HEK293 (cell line): ENCODE results near the gene CCSER1.

Source experiments
- CTCF ChIP-seq: fragments of 450-650 bp; formaldehyde crosslinking; IDR thresholded peaks from 2 replicates; pipeline ENCODE4 v1.5.1; 2016; ENCODE audit warnings: missing biosample characterization, missing genetic modification characterization
- KLF16 ChIP-seq: fragments of 450-650 bp; formaldehyde crosslinking; IDR thresholded peaks from 2 replicates; pipeline ENCODE4 v1.5.1; 2017; ENCODE audit warnings: missing biosample characterization, missing genetic modification characterization
- SP7 ChIP-seq: fragments of 450-650 bp; formaldehyde crosslinking; IDR thresholded peaks from 2 replicates; pipeline ENCODE4 v1.5.1; 2016; ENCODE audit warnings: missing biosample characterization, missing genetic modification characterization
- ZNF274 ChIP-seq, 2 experiments: fragments of 200-500 bp in 1 of 2; fragments of 450-650 bp in 1 of 2; sonication (Bioruptor generic) in 1 of 2; formaldehyde crosslinking in 1 of 2; IDR thresholded peaks; 2 replicates each; pipeline versions ENCODE4 v1.5.1 to v1.6.1; 2014 to 2016; ENCODE audit warnings: borderline replicate concordance in 1 of 2, inconsistent platforms in 1 of 2, low read length in 1 of 2, missing biosample characterization in 1 of 2, missing genetic modification characterization in 1 of 2
- ZNF501 ChIP-seq: fragments of 450-650 bp; formaldehyde crosslinking; IDR thresholded peaks from 2 replicates; pipeline ENCODE4 v1.5.1; 2016; ENCODE audit warnings: missing biosample characterization, missing genetic modification characterization
- ZNF529 ChIP-seq: fragments of 450-650 bp; formaldehyde crosslinking; IDR thresholded peaks from 2 replicates; pipeline ENCODE4 v1.5.1; 2017; ENCODE audit warnings: missing genetic modification characterization, missing biosample characterization; ENCODE audit not compliant: insufficient replicate concordance
- ZNF558 ChIP-seq: fragments of 450-650 bp; formaldehyde crosslinking; IDR thresholded peaks from 2 replicates; pipeline ENCODE4 v1.5.1; 2016; ENCODE audit warnings: missing biosample characterization, missing genetic modification characterization
- ZNF785 ChIP-seq: fragments of 450-650 bp; formaldehyde crosslinking; IDR thresholded peaks from 2 replicates; pipeline ENCODE4 v1.5.1; 2016; ENCODE audit warnings: missing biosample characterization, missing genetic modification characterization

- TF ChIP-seq CTCF (tag by site-specific recombination), result no peak
- TF ChIP-seq KLF16 (tag by site-specific recombination), result no peak
- no peak for TF ChIP-seq SP7 (tag by site-specific recombination)
- no peak for TF ChIP-seq ZNF501 (tag by site-specific recombination)
- TF ChIP-seq ZNF529 (tag by site-specific recombination), result no peak
- TF ChIP-seq ZNF785 (tag by site-specific recombination), result no peak
- no peak for TF ChIP-seq ZNF558
- TF ChIP-seq ZNF274 (IDR thresholded peaks at IDR 0.05; ENCODE audit: low read length), result no peak
- TF ChIP-seq ZNF274 (tag by site-specific recombination; IDR thresholded peaks at IDR 0.05; ENCODE audit: borderline replicate concordance), result no peak
Measured at GRCh38 chr4:90095000-90095399, 32.2 kb upstream of the CCSER1 start.
